ENCODE data around the gene MEIS1. TPM values are rescaled to one million over a fixed set of nuclear protein-coding genes. Genes with fewer than 3 reads are reported as not detected.
A peak's percentile ranks its signal among the peaks of the same experiment; 100 is the strongest.

Gene MEIS1
- polyA plus RNA-seq, 1 donor (not counting 4 experiments of a cell fraction or from before 2014, with no cell fraction given), result 3.1 TPM

DNA sequence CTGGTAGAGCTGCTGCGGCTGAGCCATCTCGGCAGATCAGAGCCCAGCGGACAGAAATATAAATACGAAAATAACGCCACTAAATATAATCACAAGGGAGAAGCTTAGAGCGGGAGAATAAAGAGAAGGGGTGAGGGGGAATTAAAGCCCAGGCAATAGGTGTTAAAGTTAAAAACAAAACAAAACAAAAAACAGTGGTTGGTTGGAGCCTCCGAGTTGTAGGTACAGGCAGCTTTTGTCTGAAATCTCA lies 1.3 kb upstream of the MEIS1 start:
- Histone ChIP-seq H4K20me1 (ENCODE audit: control insufficient read depth, extremely low read depth, insufficient read depth, low read length) (no peaks in the 10 kb centered on the region), H3K9ac (ENCODE audit: control insufficient read depth, extremely low read depth, insufficient read depth, low read length) (peak overlapping the region; percentile 88), H3K4me3 (ENCODE audit: control insufficient read depth in 2 of 3, extremely low read depth in 1 of 3, insufficient read depth in 2 of 3, low read depth in 1 of 3, low read length in 3 of 3) (peak overlapping the region; percentile 67 to 99 (median 82)), H2AFZ (ENCODE audit: control insufficient read depth, low read length) (peak overlapping the region; percentile 72), H3K9me1 (ENCODE audit: control insufficient read depth, extremely low read depth, insufficient read depth, low read length) (no peaks in the 10 kb centered on the region), H3K9me3 (ENCODE audit: control insufficient read depth, low read depth, low read length) (no peaks in the 10 kb centered on the region), H3K4me1 (ENCODE audit: control insufficient read depth, extremely low read depth, insufficient read depth, low read length) (peaks cover 10% of the 10 kb centered on the region), H3K4me2 (ENCODE audit: control insufficient read depth, extremely low read depth, insufficient read depth, low read depth, low read length) (peak overlapping the region; percentile 90), H3K36me3 (ENCODE audit: control insufficient read depth in 2 of 2, extremely low read depth in 1 of 2, insufficient read depth in 2 of 2, low read length in 2 of 2) (no peaks in the 10 kb centered on the region), H3K27ac (ENCODE audit: control insufficient read depth, insufficient read depth, low read length) (peak overlapping the region; percentile 56), H3K27me3 (ENCODE audit: control insufficient read depth, extremely low read depth, insufficient read depth, low read length) (no peaks in the 10 kb centered on the region), H3K79me2 (ENCODE audit: control insufficient read depth, insufficient read depth, low read length) (peaks cover 2% of the 10 kb centered on the region)
- no peak for TF ChIP-seq EZH2 (IDR thresholded peaks at IDR 0.05; ENCODE audit: low read length)
- TF ChIP-seq, protein P1, sequence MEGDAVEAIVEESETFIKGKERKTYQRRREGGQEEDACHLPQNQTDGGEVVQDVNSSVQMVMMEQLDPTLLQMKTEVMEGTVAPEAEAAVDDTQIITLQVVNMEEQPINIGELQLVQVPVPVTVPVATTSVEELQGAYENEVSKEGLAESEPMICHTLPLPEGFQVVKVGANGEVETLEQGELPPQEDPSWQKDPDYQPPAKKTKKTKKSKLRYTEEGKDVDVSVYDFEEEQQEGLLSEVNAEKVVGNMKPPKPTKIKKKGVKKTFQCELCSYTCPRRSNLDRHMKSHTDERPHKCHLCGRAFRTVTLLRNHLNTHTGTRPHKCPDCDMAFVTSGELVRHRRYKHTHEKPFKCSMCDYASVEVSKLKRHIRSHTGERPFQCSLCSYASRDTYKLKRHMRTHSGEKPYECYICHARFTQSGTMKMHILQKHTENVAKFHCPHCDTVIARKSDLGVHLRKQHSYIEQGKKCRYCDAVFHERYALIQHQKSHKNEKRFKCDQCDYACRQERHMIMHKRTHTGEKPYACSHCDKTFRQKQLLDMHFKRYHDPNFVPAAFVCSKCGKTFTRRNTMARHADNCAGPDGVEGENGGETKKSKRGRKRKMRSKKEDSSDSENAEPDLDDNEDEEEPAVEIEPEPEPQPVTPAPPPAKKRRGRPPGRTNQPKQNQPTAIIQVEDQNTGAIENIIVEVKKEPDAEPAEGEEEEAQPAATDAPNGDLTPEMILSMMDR (optimal IDR thresholded peaks at IDR 0.05 in 1 of 3, IDR thresholded peaks at IDR 0.05 in 1 of 3, conservative IDR thresholded peaks at IDR 0.05 in 1 of 3; ENCODE audit: extremely low read depth in 1 of 3, insufficient read depth in 2 of 3, low read length in 3 of 3), result no peak
- DNase-seq (ENCODE audit: low read depth, low spot score) (no peak), FAIRE-seq (no peak)
- dilution Hi-C loops (cut with MboI; ENCODE audit: extremely low pct_ligation_motif_present, low sequenced_read_pairs), result no loop called here

DNA sequence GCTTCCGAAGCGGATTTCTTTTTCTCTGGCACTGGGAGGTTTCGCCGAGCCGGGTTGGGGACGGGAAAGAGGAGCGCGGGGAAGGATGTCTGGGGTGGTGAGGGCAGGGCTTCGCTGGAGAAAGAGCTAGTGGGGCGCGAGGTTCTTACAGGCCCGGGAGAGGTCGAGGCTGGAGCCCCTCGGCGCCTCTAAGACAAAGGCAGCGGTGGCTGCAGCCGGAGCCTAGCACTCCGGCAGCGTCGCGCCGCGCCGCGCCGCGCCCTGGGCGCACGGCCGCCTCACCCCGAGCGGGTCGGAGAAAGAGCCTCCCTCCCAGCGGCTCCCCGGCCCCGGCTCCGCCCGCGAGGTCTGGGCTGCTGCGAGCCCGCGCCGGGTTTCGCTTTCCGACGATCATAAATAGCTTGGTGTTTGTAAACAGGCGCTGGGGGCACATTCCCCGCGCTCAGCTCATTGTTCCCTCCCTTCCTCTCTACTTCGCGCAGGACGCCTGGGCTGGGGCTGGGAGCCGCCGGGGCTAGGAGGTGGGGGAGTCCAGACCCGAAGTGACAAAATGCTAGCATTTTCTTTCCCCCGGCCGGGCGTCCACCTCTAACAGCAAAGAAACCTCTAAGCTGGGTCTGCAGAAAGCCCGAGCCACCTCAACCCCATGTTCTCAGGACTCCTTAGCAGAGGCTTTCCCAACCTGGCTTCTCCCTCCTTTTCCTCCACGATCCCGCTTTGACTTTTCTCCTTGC lies 813 bp upstream of the MEIS1 start:
- TF ChIP-seq EZH2 (IDR thresholded peaks at IDR 0.05; ENCODE audit: low read length), result no peak
- TF ChIP-seq, protein P1 (optimal IDR thresholded peaks at IDR 0.05 in 1 of 3, IDR thresholded peaks at IDR 0.05 in 1 of 3, conservative IDR thresholded peaks at IDR 0.05 in 1 of 3; ENCODE audit: extremely low read depth in 1 of 3, insufficient read depth in 2 of 3, low read length in 3 of 3), result no peak
- Histone ChIP-seq H3K9me1 (ENCODE audit: control insufficient read depth, extremely low read depth, insufficient read depth, low read length) (no peaks in the 10 kb centered on the region), H3K9me3 (ENCODE audit: control insufficient read depth, low read depth, low read length) (no peaks in the 10 kb centered on the region), H3K27me3 (ENCODE audit: control insufficient read depth, extremely low read depth, insufficient read depth, low read length) (no peaks in the 10 kb centered on the region), H3K9ac (ENCODE audit: control insufficient read depth, extremely low read depth, insufficient read depth, low read length) (peak overlapping the region; percentile 88), H3K79me2 (ENCODE audit: control insufficient read depth, insufficient read depth, low read length) (peaks cover 2% of the 10 kb centered on the region), H4K20me1 (ENCODE audit: control insufficient read depth, extremely low read depth, insufficient read depth, low read length) (no peaks in the 10 kb centered on the region), H3K4me2 (ENCODE audit: control insufficient read depth, extremely low read depth, insufficient read depth, low read depth, low read length) (peak overlapping the region; percentile 90), H3K27ac (ENCODE audit: control insufficient read depth, insufficient read depth, low read length) (peak overlapping the region; percentile 56), H3K4me3 (ENCODE audit: control insufficient read depth in 2 of 3, extremely low read depth in 1 of 3, insufficient read depth in 2 of 3, low read depth in 1 of 3, low read length in 3 of 3) (peak overlapping the region; percentile 67 to 99 (median 82)), H3K36me3 (ENCODE audit: control insufficient read depth in 2 of 2, extremely low read depth in 1 of 2, insufficient read depth in 2 of 2, low read length in 2 of 2) (no peaks in the 10 kb centered on the region), H2AFZ (ENCODE audit: control insufficient read depth, low read length) (peak overlapping the region; percentile 72), H3K4me1 (ENCODE audit: control insufficient read depth, extremely low read depth, insufficient read depth, low read length) (peaks cover 10% of the 10 kb centered on the region)
- dilution Hi-C loops (cut with MboI; ENCODE audit: extremely low pct_ligation_motif_present, low sequenced_read_pairs), result no loop called here
- no peak for DNase-seq (ENCODE audit: low read depth, low spot score)
- FAIRE-seq, result no peak

Data from keratinocyte (primary cell).